Raji (cell line): ENCODE data around the gene HBG1.

Experiments
- POLR2A ChIP-seq: IDR thresholded peaks from 2 replicates; pipeline ENCODE4 v1.6.1; 2011; ENCODE audit warnings: low read depth, low read length, control low read depth; ENCODE audit not compliant: insufficient read depth

HBG1 gene

GRCh38 chr11:5282628-5283027 lies 33.0 kb upstream of the HBG1 start:
- no peak for TF ChIP-seq POLR2A

DNA sequence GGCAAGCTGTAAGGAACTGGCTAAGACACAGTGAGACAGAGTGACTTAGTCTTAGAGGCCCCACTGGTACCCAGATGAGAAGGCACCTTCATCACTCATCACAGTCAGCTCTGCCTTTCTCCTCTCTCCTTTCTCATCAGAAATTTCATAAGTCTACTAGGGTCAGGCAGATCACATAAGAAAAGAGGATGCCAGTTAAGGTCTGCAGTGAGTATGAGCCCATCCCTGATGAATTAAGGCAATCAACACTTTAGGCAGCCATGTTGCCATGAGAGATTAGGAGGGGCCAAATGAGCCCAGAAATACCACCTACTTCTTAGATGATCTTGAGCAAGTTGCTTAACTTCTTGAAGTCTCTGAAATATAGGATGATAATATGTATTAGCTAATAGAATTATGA lies 31.9 kb upstream of the HBG1 start:
- no peak for TF ChIP-seq POLR2A

- TF ChIP-seq POLR2A, result no peak
Observed at GRCh38 chr11:5280582-5281102, 31.0 kb upstream of the HBG1 start.

- TF ChIP-seq POLR2A, result no peak
Observed at GRCh38 chr11:5279471-5280090, 29.9 kb upstream of the HBG1 start.

- TF ChIP-seq POLR2A, result no peak
Observed at GRCh38 chr11:5277807-5278382, 28.2 kb upstream of the HBG1 start.

DNA sequence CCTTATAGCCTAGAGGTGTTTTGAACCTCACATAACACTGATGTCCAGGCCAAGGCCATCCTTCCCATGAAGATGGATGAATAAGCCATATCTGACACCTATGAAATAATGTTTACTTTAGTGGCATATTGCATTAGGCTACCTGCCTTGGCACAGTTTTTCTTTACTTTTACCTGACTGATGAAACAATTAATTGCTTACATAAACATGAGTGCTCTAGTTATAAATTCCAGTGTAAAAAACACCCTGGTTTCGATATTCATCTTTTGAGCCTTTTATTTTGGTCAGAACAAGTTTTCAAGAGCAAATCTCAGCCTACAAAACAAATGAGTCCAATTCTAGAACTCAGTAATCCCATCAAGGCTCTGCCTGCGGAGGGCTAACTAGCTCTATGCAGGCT lies 27.0 kb upstream of the HBG1 start:
- no peak for TF ChIP-seq POLR2A

DNA sequence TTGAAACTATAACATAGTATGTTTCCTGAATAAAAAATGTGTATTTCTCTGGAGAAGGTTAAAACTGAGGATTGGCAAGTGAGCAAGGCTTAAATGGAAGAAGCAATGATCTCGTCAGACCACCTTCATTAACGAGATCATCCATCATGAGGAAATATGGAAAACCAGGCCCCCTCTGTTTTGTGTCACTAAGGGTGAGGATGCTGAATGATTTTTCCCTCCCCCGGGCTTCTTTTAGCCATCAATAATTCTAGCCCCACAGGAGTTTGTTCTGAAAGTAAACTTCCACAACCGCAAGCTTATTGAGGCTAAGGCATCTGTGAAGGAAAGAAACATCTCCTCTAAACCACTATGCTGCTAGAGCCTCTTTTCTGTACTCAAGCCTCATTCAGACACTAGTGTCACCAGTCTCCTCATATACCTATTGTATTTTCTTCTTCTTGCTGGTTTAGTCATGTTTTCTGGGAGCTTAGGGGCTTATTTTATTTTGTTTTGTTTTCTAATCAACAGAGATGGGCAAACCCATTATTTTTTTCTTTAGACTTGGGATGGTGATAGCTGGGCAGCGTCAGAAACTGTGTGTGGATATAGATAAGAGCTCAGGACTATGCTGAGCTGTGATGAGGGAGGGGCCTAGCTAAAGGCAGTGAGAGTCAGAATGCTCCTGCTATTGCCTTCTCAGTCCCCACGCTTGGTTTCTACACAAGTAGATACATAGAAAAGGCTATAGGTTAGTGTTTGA lies 25.9 kb upstream of the HBG1 start:
- no peak for TF ChIP-seq POLR2A

GRCh38 chr11:5274395-5274794 lies 24.7 kb upstream of the HBG1 start:
- TF ChIP-seq POLR2A, result no peak

DNA sequence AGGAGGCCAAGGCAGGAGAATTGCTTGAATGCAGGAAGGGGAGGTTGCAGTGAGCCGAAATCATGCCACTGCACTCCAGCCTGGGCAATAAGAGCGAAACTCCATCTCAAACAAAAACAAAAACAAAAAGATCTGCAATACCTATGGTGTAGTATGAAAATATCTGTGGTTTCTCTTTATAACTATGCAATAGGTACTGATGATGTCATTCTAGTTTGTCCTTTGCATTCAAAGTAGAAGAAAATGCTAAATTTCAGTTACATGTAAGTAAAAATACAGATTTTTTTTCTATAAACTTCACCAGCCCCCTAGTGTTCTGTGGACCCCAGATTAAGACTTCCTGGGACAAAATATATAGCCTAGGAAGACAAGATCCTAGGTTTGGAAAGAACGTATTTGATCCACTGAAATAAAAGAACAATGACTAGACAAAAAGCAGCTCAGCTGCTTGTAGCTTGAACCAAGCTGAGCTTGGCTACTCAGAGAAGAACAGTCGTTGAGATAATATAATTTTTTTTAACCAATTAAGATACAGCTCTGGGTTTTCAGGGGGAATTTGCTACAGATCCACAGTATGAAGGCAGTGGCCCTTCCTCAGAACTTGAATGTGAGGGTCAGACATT lies 22.8 kb upstream of the HBG1 start:
- TF ChIP-seq POLR2A, result no peak

DNA sequence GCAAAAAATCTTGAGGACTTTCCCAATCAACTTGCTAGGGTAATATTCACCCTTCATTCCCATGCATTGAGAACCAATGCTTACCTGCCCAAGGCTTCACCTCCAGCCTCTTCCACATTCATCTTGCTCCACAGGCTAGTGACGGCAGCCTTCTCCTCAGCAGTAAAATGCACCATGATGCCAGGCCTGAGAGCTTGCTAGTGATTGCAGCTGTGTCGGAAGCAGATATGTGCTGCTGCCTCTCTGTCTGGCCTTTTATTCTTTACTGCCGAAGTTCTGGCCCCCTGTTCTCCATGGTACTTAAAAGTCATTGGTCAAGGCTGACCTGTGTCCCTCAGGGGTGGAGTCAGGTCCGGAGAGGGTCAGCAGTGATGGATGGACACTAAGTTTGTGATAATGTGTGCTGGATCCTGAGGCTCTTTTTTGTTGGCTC lies 20.1 kb upstream of the HBG1 start, which contains the start of gene HBE1:
Gene HBE1, minus strand, starts transcription at position 231 of the 433 bp plus-strand sequence. Its CDS starts 55 bp downstream, at position 176.
- no peak for TF ChIP-seq POLR2A

DNA sequence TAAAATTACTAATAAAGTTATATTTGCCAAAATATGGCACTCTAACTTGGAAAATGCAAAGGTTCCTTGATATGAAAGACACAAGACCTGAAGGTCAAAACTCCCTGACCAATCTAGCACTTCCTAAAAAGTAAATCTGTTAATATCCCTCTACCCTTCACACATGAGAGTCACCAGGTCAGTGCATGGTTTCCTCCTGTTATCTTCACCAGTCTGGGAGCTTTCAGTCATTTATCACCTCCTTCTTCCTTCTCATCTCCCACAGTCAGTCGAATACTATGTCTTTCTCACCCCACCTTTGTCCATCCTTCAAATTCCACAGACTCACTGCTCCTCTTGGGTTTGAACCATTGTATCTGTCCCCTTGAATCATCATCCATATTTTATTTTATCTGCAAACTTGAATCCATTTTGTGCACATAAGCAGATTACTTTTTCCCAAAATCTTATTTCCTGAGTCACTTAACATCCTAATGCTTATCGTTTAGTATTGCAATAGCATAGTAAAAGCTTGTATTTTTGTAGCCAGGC lies 17.4 kb upstream of the HBG1 start:
- TF ChIP-seq POLR2A, result no peak

GRCh38 chr11:5266609-5267008 lies 17.0 kb upstream of the HBG1 start:
- no peak for TF ChIP-seq POLR2A

GRCh38 chr11:5265832-5266231 lies 16.2 kb upstream of the HBG1 start:
- no peak for TF ChIP-seq POLR2A

- TF ChIP-seq POLR2A, result no peak
Observed at GRCh38 chr11:5258543-5259262, 9.0 kb upstream of the HBG1 start.

DNA sequence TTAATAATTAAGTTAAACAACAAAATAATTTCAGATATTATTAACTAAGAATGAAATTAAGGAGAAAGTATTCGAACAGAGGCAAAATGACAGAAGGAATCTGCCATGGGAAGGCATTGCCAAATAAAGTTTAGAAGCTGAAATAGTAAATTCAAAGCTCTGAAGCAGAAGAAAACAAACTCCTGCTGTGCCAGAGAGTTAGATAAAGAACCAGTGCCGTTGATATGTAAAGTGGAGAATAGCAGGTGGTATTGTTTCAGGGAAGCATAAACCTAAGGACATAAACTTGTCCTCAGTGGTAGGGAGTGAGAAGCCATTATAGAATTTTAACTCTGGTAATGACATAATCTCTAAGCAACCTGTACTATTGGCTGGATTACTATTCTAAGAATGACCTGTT lies 7.6 kb upstream of the HBG1 start:
- TF ChIP-seq POLR2A, result no peak
